Measurements from ENCODE around the gene YEATS2.

YEATS2 gene

DNA sequence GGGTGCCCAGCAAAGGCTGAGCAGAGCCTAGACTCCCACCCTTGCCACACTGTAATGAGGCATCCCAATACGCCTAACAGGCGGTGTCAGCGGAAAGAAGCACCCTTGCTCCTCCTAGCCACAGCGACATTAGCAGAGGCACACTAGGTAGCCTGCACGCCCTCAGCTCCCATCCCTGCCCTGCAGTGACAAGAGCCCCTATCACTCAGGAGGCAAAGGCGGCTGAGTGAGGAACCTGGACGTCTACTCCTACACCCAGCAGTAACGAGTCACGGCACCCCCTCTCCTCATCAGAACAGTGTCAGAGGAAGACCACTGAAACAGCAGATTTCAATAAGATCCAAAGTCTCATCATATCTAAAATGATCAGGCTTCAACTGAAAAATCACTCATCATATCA lies 139.8 kb downstream of the YEATS2 start:
- H3K4me2 ChIP-seq (ENCODE audit: low read depth, low read length, poor library complexity, severe bottlenecking), result no peak overlapping the region
- no peaks in the 10 kb centered on the region for H3K9me3 ChIP-seq (ENCODE audit: insufficient read depth, low read depth, low read length)
- H3K9ac ChIP-seq (ENCODE audit: low read depth, low read length, poor library complexity, severe bottlenecking), result no peak overlapping the region
- no peaks in the 10 kb centered on the region for H3K9me2 ChIP-seq (replicated peaks; ENCODE audit: low read depth, low read length)
- H2AFZ ChIP-seq (ENCODE audit: low read length), result no peak overlapping the region
- H3K36me3 ChIP-seq (ENCODE audit: insufficient read depth, low read length), result peaks cover 70% of the 10 kb centered on the region; the same call in 1 of the 2 replicates
- no peaks in the 10 kb centered on the region for H3F3A ChIP-seq (ENCODE audit: low read depth)
- H4K20me1 ChIP-seq (ENCODE audit: insufficient read depth, low read length, poor library complexity, severe bottlenecking), result no peaks in the 10 kb centered on the region
- no peaks in the 10 kb centered on the region for H3K79me2 ChIP-seq (ENCODE audit: insufficient read depth, low read length)
- TF ChIP-seq, protein P1, sequence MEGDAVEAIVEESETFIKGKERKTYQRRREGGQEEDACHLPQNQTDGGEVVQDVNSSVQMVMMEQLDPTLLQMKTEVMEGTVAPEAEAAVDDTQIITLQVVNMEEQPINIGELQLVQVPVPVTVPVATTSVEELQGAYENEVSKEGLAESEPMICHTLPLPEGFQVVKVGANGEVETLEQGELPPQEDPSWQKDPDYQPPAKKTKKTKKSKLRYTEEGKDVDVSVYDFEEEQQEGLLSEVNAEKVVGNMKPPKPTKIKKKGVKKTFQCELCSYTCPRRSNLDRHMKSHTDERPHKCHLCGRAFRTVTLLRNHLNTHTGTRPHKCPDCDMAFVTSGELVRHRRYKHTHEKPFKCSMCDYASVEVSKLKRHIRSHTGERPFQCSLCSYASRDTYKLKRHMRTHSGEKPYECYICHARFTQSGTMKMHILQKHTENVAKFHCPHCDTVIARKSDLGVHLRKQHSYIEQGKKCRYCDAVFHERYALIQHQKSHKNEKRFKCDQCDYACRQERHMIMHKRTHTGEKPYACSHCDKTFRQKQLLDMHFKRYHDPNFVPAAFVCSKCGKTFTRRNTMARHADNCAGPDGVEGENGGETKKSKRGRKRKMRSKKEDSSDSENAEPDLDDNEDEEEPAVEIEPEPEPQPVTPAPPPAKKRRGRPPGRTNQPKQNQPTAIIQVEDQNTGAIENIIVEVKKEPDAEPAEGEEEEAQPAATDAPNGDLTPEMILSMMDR (conservative IDR thresholded peaks at IDR 0.05; ENCODE audit: low read length), result no peak
- no peak for TF ChIP-seq EZH2phosphoT487 (IDR thresholded peaks at IDR 0.05; ENCODE audit: borderline replicate concordance)
- H3K4me3 ChIP-seq (ENCODE audit: low read length, poor library complexity, severe bottlenecking), result no peak overlapping the region
- no peaks in the 10 kb centered on the region for H3K4me1 ChIP-seq (ENCODE audit: insufficient read depth, low read length, poor library complexity, severe bottlenecking)
- H3K27me3 ChIP-seq (ENCODE audit: insufficient read depth, low read length, poor library complexity, severe bottlenecking), result no peaks in the 10 kb centered on the region

DNA sequence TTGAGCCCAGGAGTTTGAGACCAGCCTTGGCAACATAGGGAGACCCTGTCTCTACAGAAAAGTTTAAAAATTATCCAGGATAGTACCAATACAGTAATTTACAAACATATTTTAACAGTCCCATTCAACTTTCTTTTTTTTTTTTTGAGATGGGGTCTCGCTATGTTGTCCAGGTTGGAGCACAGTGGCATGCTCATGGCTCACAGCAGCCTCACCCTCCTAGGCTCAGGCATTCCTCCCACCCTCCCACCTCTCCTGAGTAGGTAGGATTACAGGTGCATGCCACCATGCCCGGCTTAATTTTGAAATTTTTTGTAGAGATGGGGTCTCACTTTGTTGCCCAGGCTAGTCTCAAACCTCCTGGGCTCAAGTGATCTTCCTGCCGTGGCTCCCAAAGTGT lies 140.3 kb downstream of the YEATS2 start:
- peaks cover 66% of the 10 kb centered on the region; the same call in 1 of the 2 replicates for H3K36me3 ChIP-seq (ENCODE audit: insufficient read depth, low read length)
- no peaks in the 10 kb centered on the region for H3F3A ChIP-seq (ENCODE audit: low read depth)
- no peak overlapping the region for H3K4me2 ChIP-seq (ENCODE audit: low read depth, low read length, poor library complexity, severe bottlenecking)
- H3K27me3 ChIP-seq (ENCODE audit: insufficient read depth, low read length, poor library complexity, severe bottlenecking), result no peaks in the 10 kb centered on the region
- no peaks in the 10 kb centered on the region for H4K20me1 ChIP-seq (ENCODE audit: insufficient read depth, low read length, poor library complexity, severe bottlenecking)
- H3K9me2 ChIP-seq (replicated peaks; ENCODE audit: low read depth, low read length), result no peaks in the 10 kb centered on the region
- no peak overlapping the region for H3K4me3 ChIP-seq (ENCODE audit: low read length, poor library complexity, severe bottlenecking)
- H3K4me1 ChIP-seq (ENCODE audit: insufficient read depth, low read length, poor library complexity, severe bottlenecking), result no peaks in the 10 kb centered on the region
- no peak overlapping the region for H2AFZ ChIP-seq (ENCODE audit: low read length)
- TF ChIP-seq, protein P1 (conservative IDR thresholded peaks at IDR 0.05; ENCODE audit: low read length), result no peak
- no peak for TF ChIP-seq EZH2phosphoT487 (IDR thresholded peaks at IDR 0.05; ENCODE audit: borderline replicate concordance)
- H3K79me2 ChIP-seq (ENCODE audit: insufficient read depth, low read length), result no peaks in the 10 kb centered on the region
- no peak overlapping the region for H3K9ac ChIP-seq (ENCODE audit: low read depth, low read length, poor library complexity, severe bottlenecking)
- no peaks in the 10 kb centered on the region for H3K9me3 ChIP-seq (ENCODE audit: insufficient read depth, low read depth, low read length)

DNA sequence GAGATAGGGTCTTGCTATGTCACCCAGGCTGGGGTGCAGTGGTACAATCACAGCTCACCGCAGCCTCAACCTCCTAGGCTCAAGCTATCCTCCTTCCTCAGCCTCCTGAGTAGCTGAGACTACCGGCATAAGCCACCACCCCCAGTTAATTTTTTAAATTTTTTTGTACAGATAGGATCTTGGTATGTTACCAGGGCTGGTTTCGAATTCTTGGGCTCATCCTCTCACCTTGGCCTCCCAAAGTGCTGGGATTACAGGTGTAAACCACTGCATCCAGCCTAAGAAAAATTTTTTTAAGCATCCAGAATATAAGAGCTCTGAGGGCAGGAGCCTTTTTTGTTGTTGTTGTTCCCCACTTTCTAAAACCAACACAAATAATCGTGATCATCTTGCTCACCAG lies 142.2 kb downstream of the YEATS2 start:
- no peak overlapping the region for H3K4me2 ChIP-seq (ENCODE audit: low read depth, low read length, poor library complexity, severe bottlenecking)
- H3K4me1 ChIP-seq (ENCODE audit: insufficient read depth, low read length, poor library complexity, severe bottlenecking), result no peaks in the 10 kb centered on the region
- H2AFZ ChIP-seq (ENCODE audit: low read length), result no peak overlapping the region
- H3K36me3 ChIP-seq (ENCODE audit: insufficient read depth, low read length), result peaks cover 66% of the 10 kb centered on the region; the same call in 1 of the 2 replicates
- no peaks in the 10 kb centered on the region for H4K20me1 ChIP-seq (ENCODE audit: insufficient read depth, low read length, poor library complexity, severe bottlenecking)
- no peaks in the 10 kb centered on the region for H3F3A ChIP-seq (ENCODE audit: low read depth)
- TF ChIP-seq, protein P1 (conservative IDR thresholded peaks at IDR 0.05; ENCODE audit: low read length), result no peak
- no peak for TF ChIP-seq EZH2phosphoT487 (IDR thresholded peaks at IDR 0.05; ENCODE audit: borderline replicate concordance)
- no peak overlapping the region for H3K9ac ChIP-seq (ENCODE audit: low read depth, low read length, poor library complexity, severe bottlenecking)
- no peaks in the 10 kb centered on the region for H3K79me2 ChIP-seq (ENCODE audit: insufficient read depth, low read length)
- H3K9me2 ChIP-seq (replicated peaks; ENCODE audit: low read depth, low read length), result no peaks in the 10 kb centered on the region
- no peaks in the 10 kb centered on the region for H3K27me3 ChIP-seq (ENCODE audit: insufficient read depth, low read length, poor library complexity, severe bottlenecking)
- no peak overlapping the region for H3K4me3 ChIP-seq (ENCODE audit: low read length, poor library complexity, severe bottlenecking)
- no peaks in the 10 kb centered on the region for H3K9me3 ChIP-seq (ENCODE audit: insufficient read depth, low read depth, low read length)

Data from Loucy (cell line).